ENCODE results near the gene CDCA4.
"Not testable (repeated sequence)": the region's sequence is repeated elsewhere in the genome, so short reads cannot be mapped to it uniquely, and the experiment has no call there.

The CDCA4 gene

GRCh38 chr14:105058521-105059034, 37.7 kb upstream of the CDCA4 start:
- DNase-seq (ENCODE audit: low spot score), result no peak

- no peak for DNase-seq (ENCODE audit: low spot score)
Observed at GRCh38 chr14:105056303-105056831, 35.5 kb upstream of the CDCA4 start.

- no peak for DNase-seq (ENCODE audit: low spot score)
Observed at GRCh38 chr14:105055736-105056302, 34.9 kb upstream of the CDCA4 start.

- no peak for DNase-seq (ENCODE audit: low spot score)
Observed at GRCh38 chr14:105055334-105055733, 34.5 kb upstream of the CDCA4 start.

GRCh38 chr14:105053996-105054395, 33.1 kb upstream of the CDCA4 start:
- no peak for DNase-seq (ENCODE audit: low spot score)

- no peak for DNase-seq (ENCODE audit: low spot score)
Observed at GRCh38 chr14:105053421-105053820, 32.5 kb upstream of the CDCA4 start.

GRCh38 chr14:105052110-105052458, 31.2 kb upstream of the CDCA4 start:
- DNase-seq (ENCODE audit: low spot score), result no peak

- no peak for DNase-seq (ENCODE audit: low spot score)
Observed at GRCh38 chr14:105051182-105052109, 30.6 kb upstream of the CDCA4 start.

GRCh38 chr14:105050551-105050897, 29.6 kb upstream of the CDCA4 start:
- DNase-seq (ENCODE audit: low spot score), result no peak

GRCh38 chr14:105049753-105050550, 29.1 kb upstream of the CDCA4 start:
- no peak for DNase-seq (ENCODE audit: low spot score)

- DNase-seq (ENCODE audit: low spot score), result no peak
Observed at GRCh38 chr14:105047283-105048016, 26.6 kb upstream of the CDCA4 start.

- DNase-seq (ENCODE audit: low spot score), result no peak
Observed at GRCh38 chr14:105046891-105047282, 26.0 kb upstream of the CDCA4 start.

GRCh38 chr14:105045710-105046326, 24.9 kb upstream of the CDCA4 start:
- peak; percentile 54 for DNase-seq (ENCODE audit: low spot score)

GRCh38 chr14:105043641-105044040, 22.8 kb upstream of the CDCA4 start:
- no peak for DNase-seq (ENCODE audit: low spot score)

GRCh38 chr14:105042813-105043212, 21.9 kb upstream of the CDCA4 start:
- DNase-seq (ENCODE audit: low spot score), result no peak

GRCh38 chr14:105041841-105042765, 21.2 kb upstream of the CDCA4 start:
- no peak for DNase-seq (ENCODE audit: low spot score)

GRCh38 chr14:105039458-105040205, 18.7 kb upstream of the CDCA4 start:
- DNase-seq (ENCODE audit: low spot score), result peak; percentile 18

GRCh38 chr14:105035616-105036015, 14.7 kb upstream of the CDCA4 start:
- not testable (repeated sequence) for DNase-seq (ENCODE audit: low spot score)

Measured in SK-N-DZ (cell line).